ENCODE measurements around the gene DAP. TPM values are rescaled to one million over a fixed set of nuclear protein-coding genes. Genes with fewer than 3 reads are reported as not detected.

Gene DAP
- total RNA-seq, 1 experiment from 2014 or later: 138 TPM

- no peak for DNase-seq
- Mint-ChIP-seq H3K4me3 (ENCODE audit: low read depth, unreplicated experiment) (no peak overlapping the region), H3K9me3 (ENCODE audit: low read depth, unreplicated experiment) (no peaks in the 10 kb centered on the region), H3K4me1 (ENCODE audit: low read depth, unreplicated experiment) (no peaks in the 10 kb centered on the region), H3K36me3 (ENCODE audit: insufficient read depth, unreplicated experiment) (no peaks in the 10 kb centered on the region), H3K27ac (ENCODE audit: unreplicated experiment) (no peak overlapping the region), H3K27me3 (ENCODE audit: unreplicated experiment) (no peaks in the 10 kb centered on the region)
- CTCF ChIA-PET: no interaction called here
- intact Hi-C loops (cut with micrococcal nuclease; ENCODE audit: unreplicated experiment): no loop called here
- no TSS peak for BruUV-seq (replicated peaks)
- TF ChIP-seq, protein P1, sequence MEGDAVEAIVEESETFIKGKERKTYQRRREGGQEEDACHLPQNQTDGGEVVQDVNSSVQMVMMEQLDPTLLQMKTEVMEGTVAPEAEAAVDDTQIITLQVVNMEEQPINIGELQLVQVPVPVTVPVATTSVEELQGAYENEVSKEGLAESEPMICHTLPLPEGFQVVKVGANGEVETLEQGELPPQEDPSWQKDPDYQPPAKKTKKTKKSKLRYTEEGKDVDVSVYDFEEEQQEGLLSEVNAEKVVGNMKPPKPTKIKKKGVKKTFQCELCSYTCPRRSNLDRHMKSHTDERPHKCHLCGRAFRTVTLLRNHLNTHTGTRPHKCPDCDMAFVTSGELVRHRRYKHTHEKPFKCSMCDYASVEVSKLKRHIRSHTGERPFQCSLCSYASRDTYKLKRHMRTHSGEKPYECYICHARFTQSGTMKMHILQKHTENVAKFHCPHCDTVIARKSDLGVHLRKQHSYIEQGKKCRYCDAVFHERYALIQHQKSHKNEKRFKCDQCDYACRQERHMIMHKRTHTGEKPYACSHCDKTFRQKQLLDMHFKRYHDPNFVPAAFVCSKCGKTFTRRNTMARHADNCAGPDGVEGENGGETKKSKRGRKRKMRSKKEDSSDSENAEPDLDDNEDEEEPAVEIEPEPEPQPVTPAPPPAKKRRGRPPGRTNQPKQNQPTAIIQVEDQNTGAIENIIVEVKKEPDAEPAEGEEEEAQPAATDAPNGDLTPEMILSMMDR (IDR thresholded peaks at IDR 0.05; ENCODE audit: unreplicated experiment): no peak
Measured at GRCh38 chr5:10655161-10655971, 105.7 kb downstream of the DAP start.

DNA sequence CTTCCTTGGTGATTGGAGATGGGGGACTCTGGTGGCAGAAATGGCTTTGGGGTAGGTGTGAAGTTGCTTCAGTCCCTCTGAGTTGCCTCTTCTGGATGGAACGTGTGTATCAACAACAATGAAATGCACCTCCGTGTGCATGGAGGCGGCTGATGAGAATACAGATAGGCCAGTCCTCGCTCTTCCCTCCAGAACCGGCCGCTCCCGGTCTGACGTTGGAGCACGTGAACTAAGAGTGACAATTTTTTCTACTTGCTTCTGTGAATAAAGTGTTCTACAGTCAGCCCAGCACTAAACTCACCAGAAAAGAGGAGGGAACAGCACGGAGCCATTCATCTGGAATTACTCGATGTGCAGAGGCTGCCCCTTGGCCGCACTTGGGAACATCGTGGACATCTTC, 106.5 kb downstream of the DAP start:
- no TSS peak for BruUV-seq (replicated peaks)
- no peak for DNase-seq
- CTCF ChIA-PET: no interaction called here
- intact Hi-C loops (cut with micrococcal nuclease; ENCODE audit: unreplicated experiment): no loop called here
- Mint-ChIP-seq H3K36me3 (ENCODE audit: insufficient read depth, unreplicated experiment) (no peaks in the 10 kb centered on the region), H3K4me3 (ENCODE audit: low read depth, unreplicated experiment) (no peak overlapping the region), H3K27me3 (ENCODE audit: unreplicated experiment) (no peaks in the 10 kb centered on the region), H3K4me1 (ENCODE audit: low read depth, unreplicated experiment) (no peaks in the 10 kb centered on the region), H3K9me3 (ENCODE audit: low read depth, unreplicated experiment) (no peaks in the 10 kb centered on the region), H3K27ac (ENCODE audit: unreplicated experiment) (no peak overlapping the region)
- TF ChIP-seq, protein P1 (IDR thresholded peaks at IDR 0.05; ENCODE audit: unreplicated experiment): no peak

GRCh38 chr5:10653751-10654400, 107.2 kb downstream of the DAP start:
- TF ChIP-seq, protein P1 (IDR thresholded peaks at IDR 0.05; ENCODE audit: unreplicated experiment): no peak
- BruUV-seq (replicated peaks): no TSS peak
- Mint-ChIP-seq H3K4me3 (ENCODE audit: low read depth, unreplicated experiment) (no peak overlapping the region), H3K27ac (ENCODE audit: unreplicated experiment) (no peak overlapping the region), H3K4me1 (ENCODE audit: low read depth, unreplicated experiment) (no peaks in the 10 kb centered on the region), H3K9me3 (ENCODE audit: low read depth, unreplicated experiment) (no peaks in the 10 kb centered on the region), H3K36me3 (ENCODE audit: insufficient read depth, unreplicated experiment) (no peaks in the 10 kb centered on the region), H3K27me3 (ENCODE audit: unreplicated experiment) (no peaks in the 10 kb centered on the region)
- intact Hi-C loops (cut with micrococcal nuclease; ENCODE audit: unreplicated experiment): no loop called here
- DNase-seq: no peak
- CTCF ChIA-PET: no interaction called here

DNA sequence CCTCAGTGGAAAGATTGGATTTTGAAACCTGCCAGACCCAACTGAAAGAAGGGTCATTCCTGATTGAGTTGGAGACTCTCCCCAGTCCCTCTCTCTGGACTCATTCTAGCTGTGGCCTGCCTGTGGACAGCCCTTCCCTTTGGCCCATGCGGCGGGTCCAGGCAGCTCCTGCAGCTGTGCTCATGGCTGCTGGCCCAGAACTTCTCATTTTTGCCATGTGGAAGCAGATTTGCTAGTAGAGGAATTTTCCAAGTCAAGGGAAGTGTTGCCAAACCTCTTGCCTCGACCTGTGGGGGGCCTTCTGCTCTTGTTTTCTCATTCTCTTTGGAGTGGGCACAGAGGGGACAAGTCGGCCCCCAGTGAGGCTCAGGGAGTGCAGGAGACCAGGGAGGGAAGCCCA, 108.0 kb downstream of the DAP start:
- no TSS peak for BruUV-seq (replicated peaks)
- H3K27me3 Mint-ChIP-seq (ENCODE audit: unreplicated experiment): no peaks in the 10 kb centered on the region
- no peak overlapping the region for H3K27ac Mint-ChIP-seq (ENCODE audit: unreplicated experiment)
- intact Hi-C loops (cut with micrococcal nuclease; ENCODE audit: unreplicated experiment): no loop called here
- CTCF ChIA-PET: no interaction called here
- no peaks in the 10 kb centered on the region for H3K9me3 Mint-ChIP-seq (ENCODE audit: low read depth, unreplicated experiment)
- TF ChIP-seq, protein P1 (IDR thresholded peaks at IDR 0.05; ENCODE audit: unreplicated experiment): no peak
- no peaks in the 10 kb centered on the region for H3K4me1 Mint-ChIP-seq (ENCODE audit: low read depth, unreplicated experiment)
- no peaks in the 10 kb centered on the region for H3K36me3 Mint-ChIP-seq (ENCODE audit: insufficient read depth, unreplicated experiment)
- DNase-seq: no peak
- no peak overlapping the region for H3K4me3 Mint-ChIP-seq (ENCODE audit: low read depth, unreplicated experiment)

Measured in Calu3 (cell line).